ENCODE data around the gene GPC6. TPM values are rescaled to one million over a fixed set of nuclear protein-coding genes. Genes with fewer than 3 reads are reported as not detected.
A peak's percentile ranks its signal among the peaks of the same experiment; 100 is the strongest.

The GPC6 gene
- polyA plus RNA-seq, 2 of the 4 experiments (the other 2 are of a cell fraction), result 8.0 to 14.4 TPM

DNA sequence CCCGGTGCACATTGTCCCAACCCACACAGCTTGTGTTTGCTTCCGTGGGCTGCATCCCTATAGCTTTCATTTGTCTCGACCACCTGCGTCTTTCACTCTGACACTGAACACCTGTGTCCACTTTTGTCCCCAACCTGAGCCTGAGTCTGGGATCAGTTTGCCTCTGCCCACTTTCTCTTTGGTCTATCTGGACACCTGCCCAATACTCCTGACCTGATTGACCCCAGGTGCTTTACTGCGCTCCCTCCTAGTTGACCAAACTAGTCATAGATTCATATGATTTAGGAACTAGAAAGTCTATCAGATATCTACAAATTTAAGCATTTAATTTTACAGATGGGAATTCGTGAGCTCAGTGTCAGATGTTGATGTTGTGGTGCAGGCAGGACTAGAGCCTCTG, 1043.0 kb downstream of the GPC6 start:
- ChIA-PET CTCF (no interaction called here), POLR2A (no interaction called here)
- Histone ChIP-seq H3K4me1 (no peaks in the 10 kb centered on the region), H3K4me2 (no peak overlapping the region), H3K4me3 (no peak overlapping the region), H3K27ac (no peak overlapping the region), H3K9me3 (no peaks in the 10 kb centered on the region)
- FAIRE-seq, result no peak
- ATAC-seq, result no peak
- WGBS (ENCODE audit: missing lambda C conversion rate), result 29% methylated on average over 6 of the region's 6 CpGs
- no peak for TF ChIP-seq FOSB (CRISPR knock-in tag; IDR thresholded peaks at IDR 0.05)
- no peak for TF ChIP-seq SREBF2 (IDR thresholded peaks at IDR 0.05)
- DNase-seq (ENCODE audit: low read depth in 1 of 2, low spot score in 1 of 2), result no peak

GRCh38 chr13:94270556-94270955, 1043.9 kb downstream of the GPC6 start:
- ATAC-seq (no peak), DNase-seq (ENCODE audit: low read depth in 1 of 2, low spot score in 1 of 2) (peak in 1 of 2 experiments; percentile 7), FAIRE-seq (no peak)
- H3K4me2 ChIP-seq, result no peak overlapping the region
- no peak overlapping the region for H3K4me3 ChIP-seq
- H3K27ac ChIP-seq, result no peak overlapping the region
- CTCF ChIA-PET, result no interaction called here
- TF ChIP-seq RAD21 (conservative IDR thresholded peaks at IDR 0.05 in 1 of 2, IDR thresholded peaks at IDR 0.05 in 1 of 2), result peak; percentile 15 to 24; a peak in 1 of 5 replicates
- TF ChIP-seq FOSL2 (IDR thresholded peaks at IDR 0.05), result no peak
- no peak for TF ChIP-seq FOSL2 (CRISPR knock-in tag; IDR thresholded peaks at IDR 0.05)
- POLR2A ChIA-PET, result no interaction called here
- WGBS (ENCODE audit: missing lambda C conversion rate), result 62% methylated on average over 2 of the region's 2 CpGs
- no peaks in the 10 kb centered on the region for H3K9me3 ChIP-seq
- H3K4me1 ChIP-seq, result no peaks in the 10 kb centered on the region

DNA sequence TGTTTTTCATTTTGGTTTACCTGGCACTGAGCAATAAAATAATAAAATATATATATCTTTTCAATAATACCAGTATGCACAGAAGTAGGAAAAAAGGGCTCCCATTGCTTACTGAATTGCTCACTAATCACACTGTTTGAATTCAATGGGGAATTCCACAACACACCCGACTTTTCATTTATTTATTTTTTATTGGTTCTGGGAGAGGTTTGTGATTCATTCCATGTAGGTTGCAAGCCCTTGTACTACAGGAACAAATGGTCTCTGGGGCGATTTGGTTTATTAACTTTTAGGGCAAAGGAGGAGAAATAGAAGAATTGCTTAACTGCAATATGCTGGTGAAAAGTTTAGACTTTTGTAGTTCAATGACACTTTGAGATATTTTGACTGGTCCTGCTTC, 1045.4 kb downstream of the GPC6 start:
- no peak for ATAC-seq
- H3K4me2 ChIP-seq, result no peak overlapping the region
- H3K9me3 ChIP-seq, result no peaks in the 10 kb centered on the region
- TF ChIP-seq EP300 (IDR thresholded peaks at IDR 0.05), result no peak
- ChIA-PET POLR2A (no interaction called here), CTCF (no interaction called here)
- no peak overlapping the region for H3K4me3 ChIP-seq
- 5% methylated on average over 2 of the region's 2 CpGs for WGBS (ENCODE audit: missing lambda C conversion rate)
- no peak overlapping the region for H3K27ac ChIP-seq
- DNase-seq (ENCODE audit: low read depth in 1 of 2, low spot score in 1 of 2), result no peak
- FAIRE-seq, result no peak
- no peaks in the 10 kb centered on the region for H3K4me1 ChIP-seq

DNA sequence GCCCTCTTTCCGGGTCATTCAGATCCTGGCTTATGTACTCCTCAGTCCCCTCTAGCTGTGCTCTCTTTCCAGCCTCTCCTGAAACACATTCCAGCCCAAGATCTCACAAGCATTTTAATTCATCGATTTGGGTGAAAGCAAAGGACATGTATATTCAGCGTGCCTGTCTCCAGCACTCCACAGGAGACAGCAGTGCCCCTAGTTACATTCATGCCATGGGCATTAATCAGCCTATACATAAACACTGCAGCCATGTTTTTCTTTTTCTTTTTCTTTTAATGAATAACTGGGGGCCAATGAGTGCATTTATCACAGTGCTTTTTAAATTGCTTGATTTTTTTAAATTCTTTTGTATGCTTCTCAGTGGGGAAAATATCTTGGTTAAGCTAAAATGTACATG, 1053.7 kb downstream of the GPC6 start:
- WGBS (ENCODE audit: missing lambda C conversion rate), result 10% methylated on average over 3 of the region's 3 CpGs
- TF ChIP-seq CTCF (IDR thresholded peaks at IDR 0.05), result no peak
- TF ChIP-seq FOSL2 (IDR thresholded peaks at IDR 0.05), result no peak
- no peak for TF ChIP-seq FOSL2 (CRISPR knock-in tag; IDR thresholded peaks at IDR 0.05)
- TF ChIP-seq POLR2AphosphoS2 (conservative IDR thresholded peaks at IDR 0.05; ENCODE audit: low read length), result no peak
- no peak for TF ChIP-seq HOXB13 (CRISPR knock-in tag; IDR thresholded peaks at IDR 0.05; ENCODE audit: low read depth)
- no peak for TF ChIP-seq POLR2A (IDR thresholded peaks at IDR 0.05; ENCODE audit: low read length)
- no peak for TF ChIP-seq REST (IDR thresholded peaks at IDR 0.05)
- TF ChIP-seq RFX5 (IDR thresholded peaks at IDR 0.05), result no peak
- POLR2A ChIA-PET, result no interaction called here
- FAIRE-seq, result no peak
- CTCF ChIA-PET, result no interaction called here
- peak in 1 of 2 experiments; percentile 2 for DNase-seq (ENCODE audit: low read depth in 1 of 2, low spot score in 1 of 2)
- peak overlapping the region; percentile 25; the same call in 1 of the 3 replicates for H3K4me2 ChIP-seq
- H3K4me1 ChIP-seq, result 0 out of 3 replicates have a peak, but pooled peaks cover 5% of the 10 kb centered on the region
- no peaks in the 10 kb centered on the region for H3K9me3 ChIP-seq
- H3K4me3 ChIP-seq, result no peak overlapping the region
- no peak overlapping the region for H3K27ac ChIP-seq
- ATAC-seq, result peak in 1 of 2 experiments; percentile 36; a peak in 1 of 6 replicates

GRCh38 chr13:94280845-94281244, 1054.2 kb downstream of the GPC6 start:
- DNase-seq (ENCODE audit: low read depth in 1 of 2, low spot score in 1 of 2) (no peak), ATAC-seq (no peak), FAIRE-seq (no peak)
- Histone ChIP-seq H3K9me3 (no peaks in the 10 kb centered on the region), H3K4me2 (peak overlapping the region; percentile 25; the same call in 1 of the 3 replicates), H3K27ac (no peak overlapping the region), H3K4me3 (no peak overlapping the region), H3K4me1 (0 out of 3 replicates have a peak, but pooled peaks cover 5% of the 10 kb centered on the region)
- CTCF ChIA-PET, result no interaction called here
- TF ChIP-seq REST (IDR thresholded peaks at IDR 0.05) (peak; percentile 73), CBX8 (IDR thresholded peaks at IDR 0.05) (no peak), HEYL (CRISPR knock-in tag; IDR thresholded peaks at IDR 0.05) (no peak), BHLHE40 (IDR thresholded peaks at IDR 0.05; ENCODE audit: low read depth, low read length) (no peak)
- POLR2A ChIA-PET, result no interaction called here

All from A549 (cell line).